Measurements from ENCODE around the gene ADAM8.
"Not testable (repeated sequence)": the region's sequence is repeated elsewhere in the genome, so short reads cannot be mapped to it uniquely, and the experiment has no call there.

ADAM8 gene

DNA sequence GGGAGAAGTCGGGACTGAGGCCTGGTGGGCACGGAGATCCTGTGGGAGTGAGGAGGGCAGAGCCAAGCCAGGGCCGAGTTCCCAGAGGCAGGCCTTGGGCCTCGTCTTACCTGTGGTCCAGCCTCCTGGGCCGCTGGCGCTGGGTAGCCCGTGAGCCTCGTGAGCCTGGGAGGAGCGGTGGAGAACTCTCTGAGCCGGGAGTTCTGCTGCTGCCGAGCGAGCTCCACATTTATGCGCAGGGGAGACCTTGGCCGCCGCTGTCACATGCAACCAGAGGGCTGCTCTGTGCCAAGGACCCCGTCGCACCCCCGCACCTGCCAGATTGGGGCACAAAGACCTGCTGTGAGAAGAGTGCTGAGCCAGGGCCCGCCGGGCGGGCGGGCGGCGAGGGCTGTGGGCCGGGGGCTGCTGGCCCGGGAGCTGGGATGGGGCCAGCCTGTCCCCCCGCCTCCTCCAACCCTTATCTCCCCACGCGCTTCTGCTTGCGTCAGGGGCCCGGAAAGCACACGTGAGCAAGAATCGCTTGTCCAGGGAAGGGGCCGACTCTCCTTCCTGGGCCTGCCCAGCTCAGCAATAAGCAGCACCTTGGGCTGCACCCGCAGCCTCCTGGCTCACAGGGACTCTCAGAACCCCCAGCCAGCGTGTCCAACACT lies 28.9 kb downstream of the ADAM8 start:
- no peak for FAIRE-seq

GRCh38 chr10:133246236-133246626 lies 30.4 kb downstream of the ADAM8 start:
- no peak for FAIRE-seq

- FAIRE-seq, result no peak
Observed at GRCh38 chr10:133245439-133246235, 31.0 kb downstream of the ADAM8 start.

GRCh38 chr10:133243593-133243992 lies 33.1 kb downstream of the ADAM8 start:
- no peak for FAIRE-seq

DNA sequence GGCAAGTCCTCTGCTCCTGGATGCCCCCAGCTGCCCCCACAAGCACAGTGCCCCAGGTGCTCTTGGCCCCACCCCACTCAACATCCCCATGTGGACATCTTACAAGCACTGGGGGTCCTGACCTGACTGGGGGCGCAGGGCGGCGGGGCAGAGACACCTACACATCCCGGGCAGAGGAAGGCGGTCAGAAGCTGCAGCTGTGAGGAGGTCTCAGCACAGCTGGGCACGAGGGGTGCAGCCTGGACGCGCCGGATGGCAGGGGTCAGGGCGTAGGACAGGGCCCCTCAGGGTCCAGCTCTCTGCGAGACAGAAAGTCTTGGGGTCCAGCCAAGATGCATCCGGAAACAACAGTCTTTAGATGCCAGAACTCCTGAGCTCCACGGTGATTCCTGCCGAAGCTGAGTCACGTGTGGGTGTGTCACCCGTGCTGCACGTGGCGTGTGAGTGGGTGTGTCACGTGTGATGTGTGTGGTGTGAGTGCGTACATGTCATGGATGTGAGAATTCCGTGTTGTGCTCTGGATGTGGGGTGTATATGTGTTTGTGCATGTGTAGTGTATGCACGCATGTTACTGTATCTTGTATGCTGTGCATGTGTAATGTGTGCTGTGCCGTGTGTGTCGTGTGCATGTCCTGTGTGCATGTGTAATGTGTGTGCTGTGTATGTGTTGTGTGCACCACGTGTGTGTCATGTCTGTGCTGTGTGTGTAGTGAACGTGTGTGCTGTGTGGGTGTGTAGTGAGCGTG lies 33.9 kb downstream of the ADAM8 start:
- no peak for FAIRE-seq

- FAIRE-seq, result no peak
Observed at GRCh38 chr10:133241501-133242205, 35.0 kb downstream of the ADAM8 start.

- no peak for FAIRE-seq
Observed at GRCh38 chr10:133239990-133240389, 36.7 kb downstream of the ADAM8 start.

- FAIRE-seq, result no peak
Observed at GRCh38 chr10:133238466-133238804, 38.2 kb downstream of the ADAM8 start.

GRCh38 chr10:133237588-133238465 lies 38.8 kb downstream of the ADAM8 start, which contains the start of gene VENTX:
TSS of gene VENTX (plus strand) at chr10:133237855. CDS start at chr10:133237915, 60 bp downstream.
- FAIRE-seq, result no peak

DNA sequence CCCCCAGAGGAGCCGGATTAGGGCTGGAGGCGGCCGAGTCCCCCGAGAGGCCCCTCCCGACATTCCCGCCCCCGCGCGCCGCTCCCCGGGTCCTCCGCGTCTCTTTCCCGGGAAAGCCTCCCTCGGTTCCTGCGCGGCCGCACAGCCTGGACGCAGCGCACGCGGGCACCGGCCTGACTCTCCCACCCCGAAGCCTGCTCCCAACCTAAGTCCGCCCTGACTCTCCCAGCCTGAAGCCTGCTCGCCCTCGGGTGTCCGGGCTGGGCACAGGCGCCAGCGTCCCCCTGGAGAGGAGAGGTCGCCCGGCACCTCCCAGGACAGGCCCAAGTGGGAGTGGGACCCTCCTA lies 39.5 kb downstream of the ADAM8 start:
- FAIRE-seq, result no peak

DNA sequence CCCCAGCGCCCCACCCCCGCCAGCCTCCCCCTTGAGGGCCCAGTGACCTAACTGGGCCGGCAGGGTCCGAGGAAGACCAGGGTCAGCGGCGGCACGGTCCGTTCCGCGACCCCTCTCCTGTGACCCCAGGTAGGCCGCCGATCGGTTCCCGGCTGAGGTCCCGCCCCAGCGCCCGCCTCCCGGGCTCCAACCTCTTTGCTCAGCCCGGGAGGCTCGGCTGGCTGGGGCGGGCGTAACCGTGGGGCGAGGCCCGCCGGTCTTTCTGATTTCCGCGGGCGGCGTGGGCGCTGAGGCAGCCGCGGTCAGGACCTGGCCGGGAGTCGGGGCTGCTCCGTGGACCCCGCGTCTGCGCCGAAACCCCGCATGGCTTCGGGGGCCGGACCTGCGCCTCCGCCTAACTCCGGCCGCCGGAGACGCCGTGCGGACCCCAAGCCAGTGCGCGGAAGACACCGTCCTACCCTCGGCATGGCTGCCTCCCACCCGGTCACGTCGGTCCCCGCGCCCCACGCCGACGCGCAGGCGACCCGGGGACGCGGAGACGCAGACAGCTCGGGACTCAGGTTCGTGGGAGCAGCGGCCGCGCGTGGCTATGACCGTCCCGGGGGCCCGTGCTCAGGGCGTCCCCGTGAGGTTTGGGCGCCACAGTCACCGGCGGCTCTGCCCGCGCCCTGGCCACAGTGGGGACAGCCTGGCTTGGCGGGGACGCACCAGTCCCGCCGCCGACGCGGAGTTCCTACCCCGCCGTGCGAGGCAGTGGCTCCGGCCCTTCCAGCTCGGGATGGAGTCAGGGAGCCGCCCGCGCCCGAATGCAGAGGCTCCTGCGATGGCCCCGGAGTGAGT lies 40.0 kb downstream of the ADAM8 start:
- no peak for FAIRE-seq

GRCh38 chr10:133235932-133236331 lies 40.7 kb downstream of the ADAM8 start:
- no peak for FAIRE-seq

DNA sequence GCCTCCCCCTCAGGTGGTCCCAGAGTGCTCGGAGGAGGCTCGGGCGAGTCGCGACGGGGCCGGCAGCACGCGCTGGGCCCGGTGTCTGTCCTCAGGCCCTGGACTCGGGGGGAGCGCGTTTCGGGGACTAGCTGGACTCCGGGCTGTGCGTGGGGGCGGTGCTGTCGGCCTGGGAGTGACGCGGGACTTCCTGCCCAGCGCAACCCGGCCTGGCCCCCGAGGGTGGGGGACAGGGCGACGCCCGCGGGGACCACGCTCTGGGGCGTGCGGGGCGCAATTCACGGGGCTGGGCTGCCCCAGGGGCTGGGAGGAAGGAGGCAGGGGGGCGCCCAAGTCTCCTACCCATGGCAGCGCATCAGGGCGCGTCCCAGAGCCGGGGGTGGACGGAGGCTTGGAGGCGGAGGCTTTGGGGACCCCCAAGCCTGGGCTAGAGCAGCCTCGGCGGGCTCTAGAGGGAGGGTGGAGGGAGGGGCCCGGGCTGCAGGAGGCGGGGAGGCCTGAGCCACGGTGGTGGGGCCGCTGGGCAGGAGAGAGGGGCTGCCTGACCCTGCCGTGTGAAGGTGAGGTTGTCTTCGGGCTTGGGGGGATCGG lies 41.3 kb downstream of the ADAM8 start:
- no peak for FAIRE-seq

DNA sequence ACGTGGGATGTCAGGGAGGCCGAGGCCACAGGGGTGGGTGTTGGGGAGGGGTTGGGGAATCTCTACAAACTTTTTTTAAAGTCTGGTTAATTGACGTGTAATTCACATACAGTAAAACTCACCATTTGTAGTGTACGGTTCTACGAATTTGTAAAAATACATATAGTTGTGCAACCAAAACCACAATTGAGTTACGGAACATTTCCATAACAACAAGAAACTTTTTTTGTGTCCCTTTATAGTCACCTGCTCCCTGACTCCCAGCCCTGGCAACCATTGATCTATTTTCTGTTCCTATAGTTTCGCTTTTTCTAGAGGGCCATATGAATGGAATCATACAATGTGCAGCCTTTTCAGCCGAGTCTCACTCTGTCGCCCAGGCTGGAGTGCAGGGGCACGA lies 41.9 kb downstream of the ADAM8 start:
- FAIRE-seq, result not testable (repeated sequence)

GRCh38 chr10:133231946-133232574 lies 44.6 kb downstream of the ADAM8 start:
- FAIRE-seq, result no peak

- no peak for FAIRE-seq
Observed at GRCh38 chr10:133231244-133231945, 45.3 kb downstream of the ADAM8 start.

- FAIRE-seq, result no peak
Observed at GRCh38 chr10:133230387-133231195, 46.1 kb downstream of the ADAM8 start.

- no peak for FAIRE-seq
Observed at GRCh38 chr10:133230044-133230361, 46.7 kb downstream of the ADAM8 start, which contains the start of gene UTF1. TSS of gene UTF1 (plus strand) at chr10:133230217. CDS start at chr10:133230289, 72 bp downstream.

Data from islet of Langerhans (tissue), 1 donor.